ENCODE data around the gene PTPRN2.

DNA sequence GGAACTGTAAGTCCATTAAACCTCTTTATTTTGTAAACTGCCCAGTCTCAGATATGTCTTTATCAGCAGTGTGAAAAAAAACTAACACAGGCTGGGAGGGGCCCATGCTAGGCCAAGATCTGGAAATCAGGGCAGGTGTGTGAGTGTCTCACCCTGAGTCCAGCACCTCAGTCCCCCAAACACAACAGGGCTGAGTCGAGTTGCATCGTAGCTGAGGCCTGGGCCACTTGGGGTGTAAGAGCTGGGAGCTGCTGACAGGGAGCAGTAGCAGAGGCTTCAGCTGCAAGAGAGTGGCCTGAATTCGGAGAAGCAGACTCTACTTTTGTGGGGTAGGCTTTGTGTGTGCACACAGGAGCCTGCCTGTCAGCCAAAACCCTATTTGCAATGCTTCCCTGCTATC, 553.1 kb downstream of the PTPRN2 start:
- no peak for TF ChIP-seq ZNF274 (IDR thresholded peaks at IDR 0.05; ENCODE audit: borderline replicate concordance, extremely low read depth, low read length)
- TF ChIP-seq, protein P1, sequence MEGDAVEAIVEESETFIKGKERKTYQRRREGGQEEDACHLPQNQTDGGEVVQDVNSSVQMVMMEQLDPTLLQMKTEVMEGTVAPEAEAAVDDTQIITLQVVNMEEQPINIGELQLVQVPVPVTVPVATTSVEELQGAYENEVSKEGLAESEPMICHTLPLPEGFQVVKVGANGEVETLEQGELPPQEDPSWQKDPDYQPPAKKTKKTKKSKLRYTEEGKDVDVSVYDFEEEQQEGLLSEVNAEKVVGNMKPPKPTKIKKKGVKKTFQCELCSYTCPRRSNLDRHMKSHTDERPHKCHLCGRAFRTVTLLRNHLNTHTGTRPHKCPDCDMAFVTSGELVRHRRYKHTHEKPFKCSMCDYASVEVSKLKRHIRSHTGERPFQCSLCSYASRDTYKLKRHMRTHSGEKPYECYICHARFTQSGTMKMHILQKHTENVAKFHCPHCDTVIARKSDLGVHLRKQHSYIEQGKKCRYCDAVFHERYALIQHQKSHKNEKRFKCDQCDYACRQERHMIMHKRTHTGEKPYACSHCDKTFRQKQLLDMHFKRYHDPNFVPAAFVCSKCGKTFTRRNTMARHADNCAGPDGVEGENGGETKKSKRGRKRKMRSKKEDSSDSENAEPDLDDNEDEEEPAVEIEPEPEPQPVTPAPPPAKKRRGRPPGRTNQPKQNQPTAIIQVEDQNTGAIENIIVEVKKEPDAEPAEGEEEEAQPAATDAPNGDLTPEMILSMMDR (IDR thresholded peaks at IDR 0.05; ENCODE audit: control extremely low read depth in 1 of 3, insufficient read depth in 1 of 3, low read depth in 1 of 3, low read length in 3 of 3): no peak
- TF ChIP-seq RAD21 (IDR thresholded peaks at IDR 0.05 in 1 of 2, conservative IDR thresholded peaks at IDR 0.05 in 1 of 2; ENCODE audit: low read depth in 2 of 2, low read length in 2 of 2): no peak
- TF ChIP-seq NANOG (IDR thresholded peaks at IDR 0.05; ENCODE audit: insufficient read depth, low read depth, low read length, poor library complexity, severe bottlenecking): no peak
- TF ChIP-seq POLR2A (IDR thresholded peaks at IDR 0.05; ENCODE audit: control extremely low read depth in 1 of 2, low read depth in 2 of 2, low read length in 2 of 2): no peak
- no peak for TF ChIP-seq TCF12 (IDR thresholded peaks at IDR 0.05; ENCODE audit: low read depth, low read length)
- TF ChIP-seq TBP (IDR thresholded peaks at IDR 0.05; ENCODE audit: low read depth, low read length): no peak
- TF ChIP-seq TAF7 (optimal IDR thresholded peaks at IDR 0.05; ENCODE audit: borderline replicate concordance, low read depth, low read length): no peak
- TF ChIP-seq POLR2AphosphoS5 (IDR thresholded peaks at IDR 0.05; ENCODE audit: low read depth, low read length): no peak
- no peak for TF ChIP-seq TAF1 (IDR thresholded peaks at IDR 0.05; ENCODE audit: low read depth, low read length)
- TF ChIP-seq ATF2 (IDR thresholded peaks at IDR 0.05; ENCODE audit: low read length): no peak

Data from H1 (cell line).